ENCODE measurements around the gene RAB25. TPM values are rescaled to one million over a fixed set of nuclear protein-coding genes. Genes with fewer than 3 reads are reported as not detected.

The RAB25 gene
- total RNA-seq, result not detected in 2 replicates

DNA sequence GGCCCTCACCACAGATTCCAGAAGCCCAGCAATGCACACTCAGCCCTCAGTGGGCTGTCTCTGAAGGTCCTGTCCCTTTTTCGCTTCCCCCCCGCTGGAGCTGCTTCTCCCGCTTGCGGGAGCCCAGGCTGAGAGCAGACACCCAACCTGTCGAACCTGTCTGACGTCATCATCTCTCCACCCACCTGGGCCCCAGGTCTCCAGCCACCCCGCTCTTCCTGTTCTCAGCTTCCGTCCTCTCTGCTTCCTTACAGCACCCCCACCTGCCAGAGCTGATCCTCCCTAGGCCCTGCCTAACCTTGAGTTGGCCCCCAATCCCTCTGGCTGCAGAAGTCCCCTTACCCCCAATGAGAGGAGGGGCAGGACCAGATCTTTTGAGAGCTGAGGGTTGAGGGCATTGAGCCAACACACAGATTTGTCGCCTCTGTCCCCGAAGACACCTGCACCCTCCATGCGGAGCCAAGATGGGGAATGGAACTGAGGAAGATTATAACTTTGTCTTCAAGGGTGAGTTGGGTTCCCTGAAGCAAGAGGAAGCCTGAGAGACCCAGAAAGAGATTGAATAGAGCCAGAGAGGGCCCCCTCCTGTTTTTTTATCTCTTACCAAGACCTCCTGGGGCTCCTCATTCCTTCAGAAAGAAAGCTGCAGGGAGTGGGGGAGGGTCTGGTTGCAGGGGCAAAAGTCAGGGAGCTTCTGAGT, at the start of gene RAB25:
TSS of gene RAB25 (plus strand) at position 224 of the 700 bp plus-strand sequence. CDS start at position 465, 241 bp downstream.

DNA sequence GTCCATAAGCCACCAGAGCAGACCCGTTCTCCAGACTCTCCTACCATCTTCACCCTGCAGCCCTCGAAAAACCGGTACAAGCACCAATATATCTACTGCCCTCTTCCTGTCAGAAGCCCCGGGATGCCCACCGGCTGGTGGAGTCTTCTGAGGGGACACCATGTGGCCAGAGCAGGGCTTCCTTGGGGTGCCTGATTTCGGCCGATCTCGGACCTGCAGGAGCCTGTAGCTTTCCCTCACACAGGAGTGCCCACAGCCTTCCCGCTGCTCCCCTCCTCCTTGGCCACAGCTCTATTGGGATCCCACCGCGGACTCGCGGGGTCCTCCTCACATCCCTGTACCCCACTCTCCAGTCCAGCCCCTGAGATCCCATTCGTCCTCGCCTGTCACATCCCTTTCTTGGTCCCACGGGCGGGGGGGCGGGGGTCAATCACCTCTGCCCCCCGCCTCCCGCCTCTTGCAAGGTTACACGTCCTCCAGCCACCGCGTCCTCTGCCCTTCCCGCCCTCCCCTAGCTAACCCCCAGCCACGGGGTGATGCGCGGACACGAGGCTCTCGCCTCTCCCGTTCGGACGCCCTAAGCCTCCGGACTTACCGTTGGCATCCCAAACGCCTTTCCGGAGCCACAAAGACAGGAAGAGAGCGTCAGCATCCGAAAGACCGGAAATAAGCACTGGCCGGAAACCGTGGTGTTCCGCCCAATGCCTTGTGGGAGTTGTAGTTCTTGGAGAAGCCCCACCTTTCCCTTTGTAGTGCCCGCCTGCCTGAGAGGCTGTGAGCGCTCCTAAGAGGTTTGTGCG, 40.5 kb upstream of the RAB25 start, which contains the start of gene SSR2:
TSS of gene SSR2 (minus strand) at position 659 of the 800 bp plus-strand sequence. CDS start 784 bp downstream, outside the sequence.

DNA sequence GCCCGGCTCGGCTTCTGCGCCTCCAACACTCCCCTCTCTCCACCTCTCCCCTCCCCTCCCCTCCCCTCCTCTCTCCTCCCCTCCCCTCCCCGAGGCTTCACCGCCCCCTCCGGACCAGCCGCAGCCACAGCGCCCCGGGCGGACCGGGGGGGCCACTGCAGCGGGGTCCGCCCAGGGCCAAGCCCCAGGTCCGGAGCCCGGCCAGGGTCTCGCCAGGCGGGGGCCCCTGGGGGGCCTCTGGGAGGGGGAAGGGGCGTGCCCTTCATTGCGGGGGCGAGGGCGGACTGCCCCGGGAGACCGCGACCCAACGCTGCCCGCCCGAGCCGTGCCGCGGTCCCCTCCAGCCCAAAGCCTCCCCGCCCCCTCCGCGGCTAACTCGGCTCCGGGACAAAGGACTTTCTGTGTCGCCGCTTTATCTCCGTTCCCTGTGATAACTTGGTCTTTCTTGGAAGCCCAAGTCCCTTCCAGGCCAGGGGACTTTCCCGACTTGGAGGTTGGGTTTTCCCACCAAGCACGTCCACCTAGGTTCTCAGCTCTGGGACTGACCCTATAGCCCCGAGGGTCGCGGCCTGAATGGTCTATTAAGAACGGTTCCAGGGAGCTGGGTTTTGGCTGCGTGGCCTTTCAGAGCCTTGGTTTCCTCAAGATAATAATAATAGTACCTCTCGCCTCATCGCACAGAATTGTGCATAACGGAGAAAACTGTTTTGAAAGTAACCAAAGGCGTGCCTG, 7.0 kb upstream of the RAB25 start, which contains the start of gene UBQLN4:
TSS of gene UBQLN4 (minus strand) at position 31 of the 732 bp plus-strand sequence. CDS start 97 bp downstream, outside the sequence.

DNA sequence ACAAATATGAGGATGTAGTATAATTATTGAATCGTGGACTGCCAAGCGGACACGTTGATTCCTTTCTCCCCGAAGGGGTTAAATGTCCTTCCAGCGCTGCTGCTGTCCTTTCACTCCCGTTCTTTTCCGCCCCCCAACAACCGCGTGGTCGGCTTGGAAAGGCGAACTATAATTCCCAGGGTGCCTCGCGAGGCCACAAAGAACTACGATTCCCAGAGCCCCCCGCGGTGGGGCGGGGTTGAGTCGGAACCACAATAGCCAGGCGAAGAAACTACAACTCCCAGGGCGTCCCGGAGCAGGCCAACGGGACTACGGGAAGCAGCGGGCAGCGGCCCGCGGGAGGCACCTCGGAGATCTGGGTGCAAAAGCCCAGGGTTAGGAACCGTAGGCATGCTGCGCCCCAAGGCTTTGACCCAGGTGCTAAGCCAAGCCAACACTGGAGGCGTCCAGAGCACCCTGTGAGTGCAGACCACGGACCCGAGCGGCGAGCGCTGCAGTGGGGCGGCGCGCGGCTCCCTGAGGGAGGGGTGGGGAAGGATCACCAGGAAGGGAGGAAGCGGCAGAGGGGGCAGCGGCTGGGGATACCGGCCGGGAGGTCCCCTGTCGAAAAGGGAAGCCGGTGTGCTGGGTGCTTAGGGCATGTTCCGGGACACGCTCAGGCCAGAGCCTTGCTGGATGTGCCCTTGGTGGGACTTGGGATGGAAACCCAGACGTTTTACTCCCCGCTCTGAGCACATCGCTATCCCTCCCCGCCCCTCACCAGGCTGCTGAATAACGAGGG, 6.3 kb upstream of the RAB25 start, which contains the start of gene LAMTOR2:
TSS of gene LAMTOR2 (plus strand) at position 283 of the 781 bp plus-strand sequence. CDS start at position 391, 108 bp downstream.

DNA sequence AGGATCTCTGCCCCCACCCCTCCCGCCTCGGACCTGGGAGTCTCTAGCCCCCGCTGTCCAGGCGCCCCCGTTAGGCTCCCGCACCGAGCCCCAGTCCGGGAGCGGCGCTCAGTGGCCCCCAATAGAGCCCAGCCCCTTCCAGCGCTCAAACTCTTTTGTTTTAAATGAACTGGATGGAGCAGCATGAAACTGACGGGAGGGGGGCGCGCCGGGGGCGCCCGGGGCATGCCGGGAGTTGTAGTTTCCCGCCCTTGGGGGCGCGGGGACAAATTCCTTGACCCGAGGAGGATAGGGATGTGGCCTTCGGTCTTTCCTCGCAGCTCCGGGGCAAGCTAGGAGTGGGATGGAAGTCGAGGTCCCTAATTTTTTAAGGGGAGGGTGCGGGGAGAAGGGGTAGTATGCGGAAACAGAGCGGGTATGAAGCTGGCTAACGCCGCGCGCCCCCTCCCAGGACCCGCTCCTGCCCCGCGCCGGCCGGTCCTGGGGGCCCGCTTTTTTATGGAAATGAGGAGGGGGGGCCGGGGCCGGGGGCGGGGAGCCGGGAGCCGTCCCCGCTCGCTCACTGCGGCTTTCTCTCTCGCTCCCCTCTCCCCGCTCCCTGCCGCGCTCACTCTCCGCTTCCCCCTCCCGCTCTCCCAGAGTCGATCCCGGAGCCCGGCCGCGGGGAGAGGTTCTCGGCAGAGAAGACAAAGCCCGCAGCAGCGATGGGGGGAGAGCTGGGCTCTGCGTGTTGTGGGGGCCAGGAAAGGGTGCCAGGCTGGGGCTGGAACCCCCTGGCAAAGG, 21.5 kb downstream of the RAB25 start, which contains the start of gene MEX3A:
TSS of gene MEX3A (minus strand) at position 157 of the 783 bp plus-strand sequence. CDS start 467 bp downstream, outside the sequence.

DNA sequence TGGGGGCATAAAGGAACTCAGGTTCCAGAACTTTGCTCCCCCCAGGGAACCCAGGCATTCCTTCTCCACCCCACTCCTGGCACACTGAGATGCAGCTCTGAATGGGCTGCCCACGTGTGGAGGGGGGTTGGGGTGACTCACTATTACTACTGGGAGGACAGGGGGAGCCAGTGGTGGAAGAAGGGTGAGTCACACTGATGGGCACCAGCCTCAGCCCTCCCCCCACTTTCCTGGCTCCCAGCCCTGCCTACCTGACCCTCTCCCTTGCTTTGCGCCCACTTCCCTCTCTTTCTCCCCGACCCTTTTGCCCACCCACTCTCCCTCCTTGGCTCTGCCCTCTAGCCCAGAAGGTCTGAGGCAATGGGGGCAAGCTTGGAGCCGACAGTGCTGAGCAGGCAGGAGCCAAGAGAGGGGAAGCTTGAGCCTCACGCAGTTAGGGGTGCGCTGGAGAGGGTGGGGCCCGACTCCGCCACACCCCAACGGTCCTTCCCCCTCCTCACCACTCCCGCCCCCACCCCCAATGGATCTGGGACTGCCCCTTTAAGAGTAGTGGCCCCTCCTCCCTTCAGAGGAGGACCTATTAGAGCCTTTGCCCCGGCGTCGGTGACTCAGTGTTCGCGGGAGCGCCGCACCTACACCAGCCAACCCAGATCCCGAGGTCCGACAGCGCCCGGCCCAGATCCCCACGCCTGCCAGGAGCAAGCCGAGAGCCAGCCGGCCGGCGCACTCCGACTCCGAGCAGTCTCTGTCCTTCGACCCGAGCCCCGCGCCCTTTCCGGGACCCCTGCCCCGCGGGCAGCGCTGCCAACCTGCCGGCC, 53.4 kb downstream of the RAB25 start, which contains the start of gene LMNA:
TSS of gene LMNA (plus strand) at position 611 of the 818 bp plus-strand sequence. CDS start 208 bp downstream, outside the sequence.

Other genes with a start within 250 kb of the RAB25 start
- 30.8 and 34.9 TPM in 2 replicates for gene GON4L, start 203.9 kb upstream of the RAB25 start, total RNA-seq
- 50.8 and 57.1 TPM in 2 replicates for gene SYT11, start 201.6 kb upstream of the RAB25 start, total RNA-seq
- gene RIT1, start 149.8 kb upstream of the RAB25 start, total RNA-seq, result 33.4 and 49.2 TPM in 2 replicates
- 23.1 and 26.5 TPM in 2 replicates for gene KHDC4, start 126.7 kb upstream of the RAB25 start, total RNA-seq
- not detected in 2 replicates for gene RXFP4, start 119.5 kb upstream of the RAB25 start, total RNA-seq
- 109 and 173 TPM in 2 replicates for gene ARHGEF2, start 82.6 kb upstream of the RAB25 start, total RNA-seq
- gene SSR2, start 40.2 kb upstream of the RAB25 start, total RNA-seq, result 512 and 711 TPM in 2 replicates
- 10.9 and 12.9 TPM in 2 replicates for gene UBQLN4, start 7.4 kb upstream of the RAB25 start, total RNA-seq
- gene LAMTOR2, start 6.4 kb upstream of the RAB25 start, total RNA-seq, result 49.6 and 72.1 TPM in 2 replicates
- 0.73 and 2.0 TPM in 2 replicates for gene MEX3A, start 21.3 kb downstream of the RAB25 start, total RNA-seq
- gene LMNA, start 53.6 kb downstream of the RAB25 start, total RNA-seq, result 2,363 and 2,796 TPM in 2 replicates
- 1.7 and 1.8 TPM in 2 replicates for gene SEMA4A, start 92.4 kb downstream of the RAB25 start, total RNA-seq
- 7.7 and 8.1 TPM in 2 replicates for gene SLC25A44, start 132.9 kb downstream of the RAB25 start, total RNA-seq
- 23.8 and 54.4 TPM in 2 replicates for gene PMF1, start 151.8 kb downstream of the RAB25 start, total RNA-seq
- gene BGLAP, start 181.0 kb downstream of the RAB25 start, total RNA-seq, result 0.83 TPM in 1 of 2 replicates, not detected in the other
- 0.29 and 0.66 TPM in 2 replicates for gene PAQR6, start 186.9 kb downstream of the RAB25 start, total RNA-seq
- gene SMG5, start 221.7 kb downstream of the RAB25 start, total RNA-seq, result 40.3 and 68.3 TPM in 2 replicates
- 1.3 and 3.0 TPM in 2 replicates for gene TMEM79, start 223.2 kb downstream of the RAB25 start, total RNA-seq
- 79.4 and 138 TPM in 2 replicates for gene GLMP, start 234.5 kb downstream of the RAB25 start, total RNA-seq
- gene VHLL, start 238.1 kb downstream of the RAB25 start, total RNA-seq, result not detected in 2 replicates